Measurements from ENCODE around the gene STX19.

DNA sequence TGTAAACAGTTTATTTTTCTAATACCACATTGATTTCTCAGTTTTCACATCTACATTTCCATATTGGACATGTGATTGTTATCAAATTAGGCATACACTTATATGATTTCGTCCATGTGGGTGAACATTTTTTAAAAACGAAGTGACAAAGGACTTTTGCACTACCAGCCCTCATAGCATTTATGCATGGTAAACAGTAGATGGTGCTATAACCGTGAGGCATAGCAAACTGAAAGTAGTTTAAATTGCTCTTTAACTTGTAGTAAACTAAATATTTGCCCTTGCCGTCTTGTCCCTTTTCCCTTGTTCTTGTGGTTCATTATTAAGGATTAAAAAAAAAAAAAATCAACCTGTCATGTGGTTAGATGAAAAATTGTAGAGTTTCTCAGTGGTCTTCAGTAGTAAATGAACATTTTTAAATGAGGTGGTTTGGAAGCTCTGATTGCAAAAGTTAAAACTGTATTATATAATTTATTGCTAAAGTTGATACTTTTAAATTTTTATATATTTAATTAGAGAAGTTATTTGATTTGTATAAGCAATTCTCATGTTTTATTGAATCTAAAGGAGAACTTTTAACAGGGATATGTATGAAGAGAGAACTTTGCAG is 24.0 kb downstream of the STX19 start:
- TF ChIP-seq, protein P1, sequence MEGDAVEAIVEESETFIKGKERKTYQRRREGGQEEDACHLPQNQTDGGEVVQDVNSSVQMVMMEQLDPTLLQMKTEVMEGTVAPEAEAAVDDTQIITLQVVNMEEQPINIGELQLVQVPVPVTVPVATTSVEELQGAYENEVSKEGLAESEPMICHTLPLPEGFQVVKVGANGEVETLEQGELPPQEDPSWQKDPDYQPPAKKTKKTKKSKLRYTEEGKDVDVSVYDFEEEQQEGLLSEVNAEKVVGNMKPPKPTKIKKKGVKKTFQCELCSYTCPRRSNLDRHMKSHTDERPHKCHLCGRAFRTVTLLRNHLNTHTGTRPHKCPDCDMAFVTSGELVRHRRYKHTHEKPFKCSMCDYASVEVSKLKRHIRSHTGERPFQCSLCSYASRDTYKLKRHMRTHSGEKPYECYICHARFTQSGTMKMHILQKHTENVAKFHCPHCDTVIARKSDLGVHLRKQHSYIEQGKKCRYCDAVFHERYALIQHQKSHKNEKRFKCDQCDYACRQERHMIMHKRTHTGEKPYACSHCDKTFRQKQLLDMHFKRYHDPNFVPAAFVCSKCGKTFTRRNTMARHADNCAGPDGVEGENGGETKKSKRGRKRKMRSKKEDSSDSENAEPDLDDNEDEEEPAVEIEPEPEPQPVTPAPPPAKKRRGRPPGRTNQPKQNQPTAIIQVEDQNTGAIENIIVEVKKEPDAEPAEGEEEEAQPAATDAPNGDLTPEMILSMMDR (IDR thresholded peaks at IDR 0.05): peak; percentile 61 to 89 (median 79)
- TF ChIP-seq POLR2A (IDR thresholded peaks at IDR 0.05): no peak

Data from heart left ventricle (tissue), 13 donors.